ENCODE measurements around the gene FNDC3A.

DNA sequence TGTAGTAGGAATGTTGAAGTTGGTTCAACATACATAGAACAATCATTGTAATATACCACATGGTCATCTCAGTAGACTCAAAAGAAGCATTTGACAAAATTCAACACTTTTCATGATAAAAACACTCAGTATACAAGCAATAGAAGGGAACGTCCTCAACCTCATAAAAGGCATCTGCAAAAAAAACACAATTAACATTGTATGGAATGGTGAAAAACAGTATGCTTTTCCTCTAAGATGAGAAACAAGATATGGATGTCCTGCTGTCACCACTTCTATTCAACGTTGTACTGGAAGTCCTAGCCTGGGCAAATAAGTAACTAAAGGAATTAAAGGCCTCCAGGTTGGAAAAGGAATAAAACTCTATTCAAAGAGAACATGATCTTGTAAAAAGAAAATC is 54.5 kb downstream of the FNDC3A start:
- no peak for TF ChIP-seq POLR2A (IDR thresholded peaks at IDR 0.05)
- no peak for TF ChIP-seq POLR2AphosphoS5 (IDR thresholded peaks at IDR 0.05)

All from prostate gland (tissue), 1 donor.